Mesothelial cell of epicardium (in vitro differentiated cells): ENCODE data around the gene ERC1. TPM values are rescaled to one million over a fixed set of nuclear protein-coding genes. Genes with fewer than 3 reads are reported as not detected.

ENCODE experiments used
- DNase-seq, 2 experiments: peaks; one replicate each; pipeline ENCODE4 v3.0.0; 2021; ENCODE audit warnings: low spot score in 2 of 2; ENCODE audit not compliant: unreplicated experiment in 2 of 2
- H3K27ac Mint-ChIP-seq: 2 replicates; pipeline ENCODE4 v1.8.0; 2021; ENCODE audit warnings: mixed read lengths
- H3K27me3 Mint-ChIP-seq: 2 replicates; pipeline ENCODE4 v1.8.0; 2021; ENCODE audit warnings: low read depth, mixed read lengths
- H3K36me3 Mint-ChIP-seq: 2 replicates; pipeline ENCODE4 v1.8.0; 2021; ENCODE audit warnings: mixed read lengths
- H3K4me1 Mint-ChIP-seq: 2 replicates; pipeline ENCODE4 v1.8.0; 2021; ENCODE audit warnings: mixed read lengths
- H3K4me3 Mint-ChIP-seq: 2 replicates; pipeline ENCODE4 v1.8.0; 2021; ENCODE audit warnings: mild to moderate bottlenecking, moderate library complexity, mixed read lengths
- H3K9me3 Mint-ChIP-seq: 2 replicates; pipeline ENCODE4 v1.8.0; 2021; ENCODE audit warnings: mixed read lengths
- CTCF ChIP-seq: fragments of 200-600 bp; sonication (generic); IDR thresholded peaks from one replicate; pipeline ENCODE4 v1.5.0; 2021; ENCODE audit warnings: antibody characterized with exemption; ENCODE audit not compliant: unreplicated experiment
- total RNA-seq: library from RNA; stranded (reverse); gene quantifications from 3 replicates; pipeline ENCODE4 v1.2.1, GENCODE V29; 2021

ERC1 gene
- total RNA-seq, 1 donor from 2014 or later: 66.1 TPM

- Mint-ChIP-seq H3K9me3 (peaks cover 20% of the 10 kb centered on the region), H3K4me3 (no peak overlapping the region), H3K4me1 (peaks cover 21% of the 10 kb centered on the region), H3K27me3 (no peaks in the 10 kb centered on the region), H3K36me3 (peaks cover 35% of the 10 kb centered on the region), H3K27ac (no peak overlapping the region)
- TF ChIP-seq CTCF: no peak
- DNase-seq: no peak
Observed at GRCh38 chr12:1302201-1302870, 311.3 kb downstream of the ERC1 start.

- Mint-ChIP-seq H3K4me3 (no peak overlapping the region), H3K27ac (no peak overlapping the region), H3K4me1 (peaks cover 21% of the 10 kb centered on the region), H3K27me3 (no peaks in the 10 kb centered on the region), H3K9me3 (peaks cover 9% of the 10 kb centered on the region), H3K36me3 (peaks cover 20% of the 10 kb centered on the region)
- no peak for DNase-seq
- no peak for TF ChIP-seq CTCF
Observed at GRCh38 chr12:1305063-1305434, 314.0 kb downstream of the ERC1 start.

GRCh38 chr12:1305791-1306500 is 314.9 kb downstream of the ERC1 start:
- peaks cover under 1% of the 10 kb centered on the region for H3K9me3 Mint-ChIP-seq

GRCh38 chr12:1306817-1307216 is 315.8 kb downstream of the ERC1 start:
- H3K9me3 Mint-ChIP-seq: no peaks in the 10 kb centered on the region
- peaks cover 6% of the 10 kb centered on the region for H3K36me3 Mint-ChIP-seq
- peaks cover 34% of the 10 kb centered on the region for H3K4me1 Mint-ChIP-seq
- no peak overlapping the region for H3K4me3 Mint-ChIP-seq
- H3K27me3 Mint-ChIP-seq: no peaks in the 10 kb centered on the region
- TF ChIP-seq CTCF: no peak
- DNase-seq: no peak
- H3K27ac Mint-ChIP-seq: no peak overlapping the region

More at GRCh38 chr12:1305791-1306500, 314.9 kb downstream of the ERC1 start:
- peaks cover 26% of the 10 kb centered on the region for H3K4me1 Mint-ChIP-seq
- no peak for TF ChIP-seq CTCF
- no peak for DNase-seq
- no peaks in the 10 kb centered on the region for H3K27me3 Mint-ChIP-seq
- H3K27ac Mint-ChIP-seq: peak overlapping the region; percentile 31
- no peak overlapping the region for H3K4me3 Mint-ChIP-seq
- peaks cover 11% of the 10 kb centered on the region for H3K36me3 Mint-ChIP-seq

- H3K4me1 Mint-ChIP-seq: peaks cover 42% of the 10 kb centered on the region
- H3K4me3 Mint-ChIP-seq: no peak overlapping the region
- H3K27ac Mint-ChIP-seq: no peak overlapping the region
- no peaks in the 10 kb centered on the region for H3K27me3 Mint-ChIP-seq
- DNase-seq: no peak
- no peaks in the 10 kb centered on the region for H3K9me3 Mint-ChIP-seq
- TF ChIP-seq CTCF: no peak
- peaks cover 6% of the 10 kb centered on the region for H3K36me3 Mint-ChIP-seq
Observed at GRCh38 chr12:1307796-1308195, 316.8 kb downstream of the ERC1 start.
